SHP77 (cell line): Measurements from ENCODE around the gene TRABD.

Source experiments
- DNase-seq, 2 experiments: peaks; one replicate each; lab custom pipeline; 2025; lab: John Stamatoyannopoulos, UW

Gene TRABD

DNA sequence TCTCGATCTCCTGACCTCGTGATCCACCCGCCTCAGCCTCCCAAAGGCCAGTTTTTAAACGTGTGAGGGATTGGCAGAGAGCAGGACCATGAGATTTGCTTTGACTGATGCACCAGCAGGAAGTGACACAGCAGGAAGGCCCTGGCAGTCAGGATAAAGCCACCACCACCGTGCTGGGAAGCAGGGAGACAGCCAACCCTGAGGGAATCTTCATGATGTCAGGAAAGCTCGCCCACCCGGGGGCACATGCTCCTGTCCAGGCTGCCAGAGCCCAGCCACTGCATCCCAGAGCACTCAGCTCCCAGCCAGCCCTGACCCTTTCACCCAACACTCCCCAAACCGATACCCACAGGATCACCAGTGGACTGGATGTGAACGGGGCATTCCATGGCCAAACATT is 53.0 kb downstream of the TRABD start:
- no peak for DNase-seq

DNA sequence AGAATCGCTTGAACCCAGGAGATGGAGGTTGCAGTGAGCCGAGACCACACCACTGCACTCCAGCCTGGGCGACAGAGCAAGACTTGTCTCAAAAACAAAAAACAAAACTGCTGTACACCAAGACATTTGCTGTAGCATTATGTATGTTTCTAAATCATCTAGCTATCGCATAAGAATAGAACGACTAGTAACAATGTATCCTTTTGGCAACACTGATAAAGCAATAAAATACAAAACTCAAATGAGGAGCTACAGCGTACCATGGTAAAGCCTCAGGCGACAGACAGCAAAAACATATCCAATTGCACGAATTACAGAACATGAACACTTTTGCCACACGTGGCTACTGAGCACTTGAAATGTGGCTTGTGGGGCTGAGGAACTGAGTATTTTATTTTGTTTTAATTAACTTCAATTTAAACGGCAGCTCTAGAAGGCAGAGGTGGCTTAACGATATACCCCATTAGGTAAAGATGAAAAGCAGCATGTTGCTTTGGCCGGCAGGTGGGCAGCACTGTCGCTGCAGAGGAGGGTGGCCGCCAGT is 56.8 kb downstream of the TRABD start:
- DNase-seq = no peak

DNA sequence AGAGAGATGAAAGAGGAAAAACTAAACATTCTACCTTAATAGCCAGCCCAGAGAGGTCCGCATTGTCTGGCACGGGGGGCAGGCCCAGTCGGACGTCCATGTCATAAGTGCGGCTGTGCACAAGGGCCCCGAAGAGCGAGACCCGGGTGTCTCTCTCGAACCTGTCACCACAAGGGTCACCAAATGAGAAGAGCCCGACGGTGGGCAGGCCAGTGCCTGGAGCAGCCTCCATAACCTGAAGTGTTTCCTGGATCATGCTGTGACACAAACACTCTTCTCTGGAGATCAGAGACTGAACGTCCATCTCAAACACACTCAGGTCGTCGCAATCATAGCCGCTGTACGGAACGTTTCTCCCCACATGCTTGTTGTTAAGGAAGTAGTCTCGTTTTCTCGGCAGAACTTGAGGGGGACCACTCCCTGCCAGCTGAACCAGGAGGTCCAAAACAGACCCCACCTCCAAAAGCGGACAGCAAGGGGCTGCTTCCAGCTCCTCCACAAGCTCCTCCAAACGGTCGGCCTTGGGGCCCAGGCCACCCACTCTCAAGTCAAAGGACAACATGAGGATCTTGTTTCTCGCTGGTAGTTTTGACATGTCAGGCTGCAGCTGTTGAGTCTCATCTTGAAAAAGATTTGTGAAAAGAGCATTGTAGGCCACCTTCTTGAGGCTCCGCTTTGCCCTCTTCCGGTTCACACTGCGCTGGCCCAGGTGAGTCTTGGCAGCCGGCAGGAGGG is 58.1 kb downstream of the TRABD start:
- DNase-seq = no peak

- DNase-seq = peak; percentile 95 to 97
Measured at GRCh38 chr22:50244420-50245213, 58.9 kb downstream of the TRABD start, which contains the start of gene TUBGCP6. Gene TUBGCP6 (minus strand): TSS chr22:50245023. CDS start chr22:50244459, 564 bp downstream.

DNA sequence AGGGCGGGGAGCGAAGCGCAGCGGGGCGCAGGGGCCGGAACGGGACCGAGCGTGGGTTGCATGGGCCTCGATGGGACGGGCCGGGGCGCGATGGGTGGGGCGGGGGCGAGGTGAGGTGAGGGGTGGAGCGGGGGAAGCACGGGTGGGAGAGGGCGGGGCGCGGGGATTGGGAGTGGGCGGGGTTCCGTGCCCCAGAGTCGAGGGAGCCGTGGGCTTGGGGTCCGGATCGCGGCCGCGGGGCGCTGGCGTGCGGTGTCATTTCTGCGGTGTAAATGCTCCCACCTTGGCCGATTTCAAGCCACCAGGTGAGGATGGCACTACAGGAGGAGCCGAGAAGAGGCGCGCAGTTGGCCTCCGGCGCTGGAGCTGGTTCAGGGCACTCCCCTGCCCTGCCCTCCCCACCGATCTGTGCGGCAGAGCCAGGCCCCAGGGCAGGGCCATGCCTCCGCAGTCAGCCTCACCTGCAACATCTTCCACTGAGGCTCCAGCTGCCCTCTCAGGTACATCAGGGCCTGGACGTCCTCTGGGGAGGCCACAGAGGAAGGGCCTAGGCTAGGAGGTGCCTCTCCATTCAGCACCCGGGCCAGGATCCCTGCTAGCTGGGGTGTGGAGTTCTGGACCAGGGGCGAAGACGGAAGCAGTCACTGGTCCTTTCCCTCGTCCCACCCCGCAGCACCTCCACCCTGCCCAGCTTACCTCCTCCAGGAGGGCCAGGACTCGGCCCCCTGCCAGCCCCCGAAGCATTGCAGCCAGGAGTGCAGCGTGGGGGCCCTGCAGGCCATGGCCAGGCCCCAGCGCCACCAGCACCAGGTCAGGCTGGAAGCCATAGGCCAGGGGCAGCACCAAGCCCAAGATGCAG is 59.7 kb downstream of the TRABD start:
- DNase-seq = no peak

DNA sequence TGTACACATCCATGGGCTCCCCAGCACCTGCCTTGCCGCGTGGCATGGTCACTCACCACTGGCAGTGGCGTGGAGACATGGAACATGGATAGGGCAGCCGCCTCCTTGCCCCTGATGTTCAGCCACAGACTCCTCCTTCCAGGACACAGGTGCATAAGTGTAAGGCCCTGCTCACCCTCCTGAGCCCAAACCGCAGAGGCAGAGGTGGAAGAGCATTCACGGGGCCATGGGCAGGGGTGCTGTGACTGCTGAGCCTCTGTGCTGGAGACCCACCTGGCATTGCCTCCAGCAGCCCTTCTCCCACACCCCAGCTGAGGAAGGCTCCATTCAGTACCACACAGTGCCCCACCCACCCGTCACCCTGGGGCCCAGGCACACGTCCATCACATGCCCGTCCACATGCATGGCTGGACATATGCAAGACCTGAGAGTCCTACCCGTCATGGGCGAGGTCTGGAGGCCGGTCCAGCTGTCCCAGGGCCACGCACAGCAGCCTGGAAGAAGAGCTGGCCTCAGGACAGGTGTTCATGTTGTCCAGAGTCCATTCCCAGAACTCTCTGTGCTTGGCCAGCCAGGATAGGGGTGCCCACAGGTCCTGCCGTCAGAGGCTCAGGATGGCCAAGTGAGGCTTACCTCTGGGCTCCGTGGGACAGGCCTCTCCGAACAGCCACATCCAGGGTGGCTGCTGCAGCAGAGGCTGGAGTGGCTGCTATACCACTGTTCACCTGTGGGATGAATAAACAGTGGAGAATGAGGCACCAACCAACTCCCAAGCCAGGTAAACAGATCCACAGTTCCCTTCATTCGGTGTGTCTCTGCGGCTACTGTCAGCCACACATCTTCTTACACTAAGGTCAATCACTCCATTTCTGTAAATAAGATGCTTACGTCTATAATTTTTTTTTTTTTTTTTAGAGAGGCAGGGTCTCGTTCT is 60.8 kb downstream of the TRABD start:
- DNase-seq = no peak

DNA sequence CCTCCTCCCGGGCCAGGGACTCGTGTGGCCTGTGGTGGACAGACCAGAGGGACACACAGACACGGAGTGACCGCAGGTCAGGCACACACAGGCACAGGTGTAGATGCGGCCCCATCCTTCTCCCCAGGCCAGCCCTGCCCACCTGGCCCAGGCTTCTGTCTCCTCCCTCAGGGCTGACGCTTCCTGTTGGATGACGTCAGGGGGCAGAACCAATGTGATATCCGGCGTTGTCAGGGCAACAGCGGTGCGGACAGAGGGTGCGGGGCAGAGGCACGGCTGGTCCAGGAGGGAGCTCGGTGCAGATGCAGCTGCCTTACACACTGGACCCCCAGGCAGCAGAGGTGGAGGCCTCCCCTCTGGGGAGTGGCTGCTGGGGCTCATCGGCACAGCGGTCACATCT is 62.0 kb downstream of the TRABD start:
- peak; percentile 93 to 97 for DNase-seq

DNA sequence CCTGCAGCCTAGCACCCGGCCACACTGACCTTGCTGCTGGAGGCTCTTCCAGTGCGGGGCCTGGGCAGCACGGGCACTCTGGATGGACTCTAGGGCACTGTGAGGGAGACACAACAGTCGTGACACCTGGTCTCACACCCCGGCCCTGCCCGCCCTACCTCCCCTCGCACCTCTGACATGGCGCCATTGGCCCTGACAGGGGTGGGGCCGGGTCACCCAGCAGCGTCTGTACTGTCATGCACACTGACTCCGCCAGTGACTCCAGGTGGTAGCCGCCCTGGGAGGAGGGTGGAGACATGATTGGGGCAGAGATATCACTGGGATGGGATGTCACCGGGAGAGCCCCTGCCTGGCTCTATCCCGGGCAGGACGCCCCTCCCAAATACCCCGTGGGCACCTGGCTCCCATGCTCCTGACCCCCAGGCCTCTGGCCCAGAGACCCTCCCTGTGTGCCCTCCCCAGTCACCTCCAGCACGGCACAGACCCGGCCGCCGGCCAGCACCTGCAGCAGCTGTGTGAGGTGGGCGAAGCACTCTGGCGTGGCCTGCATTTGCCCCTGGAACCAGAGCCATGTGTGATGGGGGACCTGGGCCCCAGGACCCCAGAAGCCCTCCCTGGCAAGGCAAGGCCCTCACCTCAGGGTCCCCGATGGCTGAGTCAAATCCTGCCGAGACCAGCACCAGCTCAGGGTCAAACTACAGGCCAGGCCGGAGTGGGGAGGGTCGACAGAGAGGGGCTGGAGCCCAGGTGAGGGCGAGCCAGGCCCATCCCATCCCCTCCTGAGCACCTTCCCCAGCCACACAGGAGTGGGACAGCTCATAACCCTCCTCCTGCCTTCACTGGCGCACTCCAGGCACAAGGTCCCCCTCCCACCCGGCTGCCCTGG is 62.7 kb downstream of the TRABD start:
- DNase-seq = peak; percentile 45 to 58
